OCI-LY7 (cell line): Measurements from ENCODE around the gene SETBP1. TPM values are rescaled to one million over a fixed set of nuclear protein-coding genes. Genes with fewer than 3 reads are reported as not detected.

Experiments used
- BruUV-seq: library from RNA; stranded (reverse); fragments of 400-500 nt; replicated peaks from 2 replicates; lab custom pipeline; 2021; lab: Mats Ljungman, UMichigan
- CTCF ChIA-PET: fragments of 300-600 bp; sonication (Branson Sonifier 250); formaldehyde crosslinking; loops from one replicate; lab custom pipeline; 2022; ENCODE audit warnings: antibody characterized with exemption; ENCODE audit not compliant: unreplicated experiment; lab: Charles Lee
- POLR2A ChIA-PET: fragments of 300-600 bp; sonication (Branson Sonifier 250); formaldehyde crosslinking; loops from one replicate; lab custom pipeline; 2022; ENCODE audit warnings: antibody characterized with exemption; lab: Charles Lee
- DNase-seq: peaks from one replicate; pipeline ENCODE4 v3.0.0-alpha.2; 2015; ENCODE audit warnings: low spot score
- H2AFZ ChIP-seq: fragments of 200-600 bp; sonication (generic), shearing (Covaris generic); 2 replicates; pipeline ENCODE4 v1.6.1; 2014; ENCODE audit warnings: mild to moderate bottlenecking, antibody characterized with exemption, low read length, moderate library complexity
- H3K27ac ChIP-seq: fragments of 200-600 bp; sonication (generic); 2 replicates; pipeline ENCODE4 v1.5.1; 2014; ENCODE audit warnings: mixed run types, low read depth, mild to moderate bottlenecking, moderate library complexity, low read length, inconsistent platforms; ENCODE audit not compliant: poor library complexity, severe bottlenecking
- H3K36me3 ChIP-seq: fragments of 200-600 bp; sonication (generic); 2 replicates; pipeline ENCODE4 v1.6.1; 2014; ENCODE audit warnings: mild to moderate bottlenecking, antibody characterized with exemption, low read length, moderate library complexity, mixed read lengths; ENCODE audit not compliant: insufficient read depth
- H3K4me1 ChIP-seq: fragments of 200-600 bp; sonication (generic); 2 replicates; pipeline ENCODE4 v1.5.1; 2014; ENCODE audit warnings: mild to moderate bottlenecking, low read length; ENCODE audit not compliant: insufficient read depth, poor library complexity, severe bottlenecking
- H3K4me2 ChIP-seq: fragments of 200-600 bp; sonication (generic); 2 replicates; pipeline ENCODE4 v1.6.1; 2014; ENCODE audit warnings: mild to moderate bottlenecking, low read length
- H3K4me3 ChIP-seq: fragments of 200-600 bp; sonication (generic); 2 replicates; pipeline ENCODE4 v1.5.1; 2014; ENCODE audit warnings: mild to moderate bottlenecking, low read depth, low read length; ENCODE audit not compliant: poor library complexity, severe bottlenecking
- H3K79me2 ChIP-seq: fragments of 200-600 bp; sonication (generic); 2 replicates; pipeline ENCODE4 v1.6.1; 2016; ENCODE audit warnings: low read depth, mild to moderate bottlenecking, low read length, moderate library complexity, mixed read lengths; ENCODE audit not compliant: insufficient read depth
- H3K9me2 ChIP-seq: fragments of 200-600 bp; sonication (generic); 2 replicates; pipeline ENCODE4 v1.6.1; 2016; ENCODE audit warnings: mild to moderate bottlenecking, low read length, mixed read lengths; ENCODE audit not compliant: insufficient read depth
- H3K9me3 ChIP-seq: fragments of 200-600 bp; sonication (generic); 2 replicates; pipeline ENCODE4 v1.6.1; 2014; ENCODE audit warnings: mild to moderate bottlenecking, mixed run types, low read length, mixed read lengths
- H4K20me1 ChIP-seq: fragments of 200-600 bp; sonication (generic); 2 replicates; pipeline ENCODE4 v1.6.1; 2014; ENCODE audit warnings: mild to moderate bottlenecking, antibody characterized with exemption, low read length, moderate library complexity, mixed read lengths; ENCODE audit not compliant: insufficient read depth
- CTCF ChIP-seq: fragments of 200-600 bp; sonication (generic); conservative IDR thresholded peaks from 2 replicates; pipeline ENCODE4 v1.5.1; 2014; ENCODE audit warnings: mild to moderate bottlenecking, antibody characterized with exemption, low read length, moderate library complexity, mixed read lengths
- EZH2phosphoT487 ChIP-seq: fragments of 200-600 bp; sonication (generic); IDR thresholded peaks from 2 replicates; pipeline ENCODE4 v1.6.1; 2018; ENCODE audit warnings: low read depth, borderline replicate concordance, mild to moderate bottlenecking, mixed run types, antibody characterized with exemption, low read length, moderate library complexity, mixed read lengths
- intact Hi-C: fragments of 100-400 bp; cut with micrococcal nuclease; formaldehyde crosslinking; loops from one replicate; pipeline ENCODE4 v1.10.0; 2022; ENCODE audit not compliant: unreplicated experiment
- total RNA-seq, 2 experiments: library from RNA; depleted of rRNA in 1 of 2; stranded (reverse); fragments of >200 nt in 1 of 2; shearing (Covaris generic) in 1 of 2; gene quantifications; 2 replicates each; pipeline ENCODE4 v1.2.3, GENCODE V29; 2014 to 2022

The SETBP1 gene
- total RNA-seq, 2 experiments from 2014 or later = 2.6 to 9.1 TPM

GRCh38 chr18:44901283-44901682 lies 220.6 kb downstream of the SETBP1 start:
- Histone ChIP-seq H3K4me1 (no peaks in the 10 kb centered on the region), H3K4me3 (no peak overlapping the region), H4K20me1 (no peaks in the 10 kb centered on the region), H3K9me3 (no peaks in the 10 kb centered on the region), H3K27ac (no peak overlapping the region), H3K36me3 (no peaks in the 10 kb centered on the region), H3K79me2 (no peaks in the 10 kb centered on the region), H3K9me2 (no peaks in the 10 kb centered on the region), H3K4me2 (no peak overlapping the region), H2AFZ (no peak overlapping the region)
- POLR2A ChIA-PET = interaction anchor here (0.7 to 1.0 kb wide), 2 partner anchors 9 to 12 kb away, joined by 3 to 5 read pairs; no protein-coding TSS in a partner anchor
- intact Hi-C loops = loop anchor here (10.0 kb wide), 1 partner anchor 314 kb away; no protein-coding TSS in a partner anchor
- TF ChIP-seq EZH2phosphoT487 (no peak), CTCF (peak; percentile 49)
- no TSS peak for BruUV-seq
- CTCF ChIA-PET = no interaction called here
- no peak for DNase-seq

- TF ChIP-seq EZH2phosphoT487 = no peak
- TF ChIP-seq CTCF = no peak
- Histone ChIP-seq H3K9me2 (no peaks in the 10 kb centered on the region), H3K27ac (no peak overlapping the region), H3K9me3 (no peaks in the 10 kb centered on the region), H4K20me1 (no peaks in the 10 kb centered on the region), H3K4me2 (no peak overlapping the region), H3K4me1 (no peaks in the 10 kb centered on the region), H3K4me3 (no peak overlapping the region), H3K79me2 (no peaks in the 10 kb centered on the region), H2AFZ (no peak overlapping the region), H3K36me3 (no peaks in the 10 kb centered on the region)
- DNase-seq = no peak
- ChIA-PET CTCF (no interaction called here), POLR2A (interaction anchor here (0.9 kb wide), 1 partner anchor 21 kb away, joined by 3 read pairs; no protein-coding TSS in a partner anchor)
- no TSS peak for BruUV-seq
- intact Hi-C loops = loop anchor here (10.0 kb wide), 1 partner anchor 311 kb away; no protein-coding TSS in a partner anchor
Observed at GRCh38 chr18:44903327-44903726, 222.6 kb downstream of the SETBP1 start.

GRCh38 chr18:44904768-44905167 lies 224.1 kb downstream of the SETBP1 start:
- Histone ChIP-seq H3K27ac (no peak overlapping the region), H3K9me2 (no peaks in the 10 kb centered on the region), H4K20me1 (no peaks in the 10 kb centered on the region), H3K4me2 (no peak overlapping the region), H3K4me1 (no peaks in the 10 kb centered on the region), H3K36me3 (no peaks in the 10 kb centered on the region), H3K79me2 (no peaks in the 10 kb centered on the region), H2AFZ (no peak overlapping the region), H3K9me3 (no peaks in the 10 kb centered on the region), H3K4me3 (no peak overlapping the region)
- BruUV-seq = no TSS peak
- CTCF ChIA-PET = no interaction called here
- TF ChIP-seq EZH2phosphoT487 (no peak), CTCF (no peak)
- DNase-seq = no peak
- POLR2A ChIA-PET = interaction anchor here (0.6 to 0.7 kb wide), 2 partner anchors 271 to 288 kb away, joined by 3 to 5 read pairs; no protein-coding TSS in a partner anchor
- intact Hi-C loops = loop anchor here (10.0 kb wide), 1 partner anchor 310 kb away; no protein-coding TSS in a partner anchor
